Vagina (tissue), 2 donors: ENCODE results near the gene RAB5B.

Experiments used
- POLR2A ChIP-seq, 2 donors: fragments of 450-650 bp; IDR thresholded peaks; one replicate each; pipeline ENCODE4 v1.6.1; 2017; ENCODE audit warnings: antibody characterized with exemption in 2 of 2, mild to moderate bottlenecking in 2 of 2, moderate library complexity in 2 of 2
- TF ChIP-seq, protein P1 (sequence below), 3 experiments: fragments of 450-650 bp in 2 of 3; fragments of 200-600 bp in 1 of 3; sonication (generic) in 1 of 3; IDR thresholded peaks; one replicate each; pipeline ENCODE4 v1.5.1; 2017 to 2019; ENCODE audit warnings: antibody characterized with exemption in 3 of 3, mild to moderate bottlenecking in 2 of 3, moderate library complexity in 2 of 3

- TF ChIP-seq, protein P1, sequence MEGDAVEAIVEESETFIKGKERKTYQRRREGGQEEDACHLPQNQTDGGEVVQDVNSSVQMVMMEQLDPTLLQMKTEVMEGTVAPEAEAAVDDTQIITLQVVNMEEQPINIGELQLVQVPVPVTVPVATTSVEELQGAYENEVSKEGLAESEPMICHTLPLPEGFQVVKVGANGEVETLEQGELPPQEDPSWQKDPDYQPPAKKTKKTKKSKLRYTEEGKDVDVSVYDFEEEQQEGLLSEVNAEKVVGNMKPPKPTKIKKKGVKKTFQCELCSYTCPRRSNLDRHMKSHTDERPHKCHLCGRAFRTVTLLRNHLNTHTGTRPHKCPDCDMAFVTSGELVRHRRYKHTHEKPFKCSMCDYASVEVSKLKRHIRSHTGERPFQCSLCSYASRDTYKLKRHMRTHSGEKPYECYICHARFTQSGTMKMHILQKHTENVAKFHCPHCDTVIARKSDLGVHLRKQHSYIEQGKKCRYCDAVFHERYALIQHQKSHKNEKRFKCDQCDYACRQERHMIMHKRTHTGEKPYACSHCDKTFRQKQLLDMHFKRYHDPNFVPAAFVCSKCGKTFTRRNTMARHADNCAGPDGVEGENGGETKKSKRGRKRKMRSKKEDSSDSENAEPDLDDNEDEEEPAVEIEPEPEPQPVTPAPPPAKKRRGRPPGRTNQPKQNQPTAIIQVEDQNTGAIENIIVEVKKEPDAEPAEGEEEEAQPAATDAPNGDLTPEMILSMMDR (IDR thresholded peaks at IDR 0.05): no peak
- no peak for TF ChIP-seq POLR2A (IDR thresholded peaks at IDR 0.05)
Observed at GRCh38 chr12:55933799-55934742, 39.8 kb upstream of the RAB5B start.
